Epidermal melanocyte (primary cell): Measurements from ENCODE around the gene CATSPER1.
"Not testable (repeated sequence)": the region's sequence is repeated elsewhere in the genome, so short reads cannot be mapped to it uniquely, and the experiment has no call there.

Experiments used
- DNase-seq: peaks from one replicate; pipeline ENCODE4 v3.0.0; 2011; ENCODE audit warnings: low spot score; ENCODE audit not compliant: insufficient read length

The CATSPER1 gene

DNA sequence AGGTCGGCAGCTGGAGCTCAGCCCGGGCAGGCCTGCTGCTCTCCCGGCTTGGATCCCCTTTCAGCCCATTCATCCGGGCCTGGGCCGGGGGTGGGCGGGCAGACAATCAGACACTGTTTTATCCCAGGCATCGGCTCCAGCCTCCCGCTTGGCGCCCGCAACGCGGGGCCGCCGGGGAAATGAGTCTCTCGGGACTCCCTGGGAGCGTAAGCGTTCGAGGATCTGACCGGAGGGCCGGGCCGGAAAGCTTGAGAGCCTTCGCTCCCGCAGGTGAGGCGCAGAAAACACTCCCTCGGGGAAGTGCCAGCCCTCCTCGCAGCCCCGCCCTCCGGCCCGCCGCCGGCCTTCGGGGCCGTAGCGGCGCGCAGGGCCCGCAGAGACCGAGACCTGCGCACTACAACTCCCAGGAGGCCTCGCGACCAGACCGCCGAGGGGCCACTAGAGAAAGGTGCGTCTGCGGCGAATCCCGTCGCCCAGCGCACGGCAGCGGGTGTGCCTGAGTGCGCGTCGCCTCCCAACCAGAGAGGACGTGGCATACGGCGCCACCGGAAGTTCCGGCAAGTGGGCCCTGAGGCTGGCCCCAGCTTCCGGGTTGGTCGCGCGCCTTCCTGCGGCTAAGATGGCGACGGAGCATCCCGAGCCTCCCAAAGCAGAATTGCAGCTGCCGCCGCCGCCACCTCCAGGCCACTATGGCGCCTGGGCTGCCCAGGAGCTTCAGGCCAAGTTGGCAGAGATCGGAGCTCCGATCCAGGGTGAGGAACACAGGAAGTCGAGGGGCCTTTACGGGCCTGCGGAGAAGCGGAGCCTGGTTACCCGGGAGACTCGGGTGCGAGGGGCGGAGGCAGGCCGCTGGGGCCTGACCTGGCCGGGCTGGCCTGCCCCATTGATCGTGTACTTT, 25.7 kb upstream of the CATSPER1 start, which contains the start of gene SF3B2:
Gene SF3B2, plus strand, starts transcription at position 599 of the 898 bp plus-strand sequence. Its CDS starts 21 bp downstream, at position 620.
- DNase-seq, result peak; percentile 90

DNA sequence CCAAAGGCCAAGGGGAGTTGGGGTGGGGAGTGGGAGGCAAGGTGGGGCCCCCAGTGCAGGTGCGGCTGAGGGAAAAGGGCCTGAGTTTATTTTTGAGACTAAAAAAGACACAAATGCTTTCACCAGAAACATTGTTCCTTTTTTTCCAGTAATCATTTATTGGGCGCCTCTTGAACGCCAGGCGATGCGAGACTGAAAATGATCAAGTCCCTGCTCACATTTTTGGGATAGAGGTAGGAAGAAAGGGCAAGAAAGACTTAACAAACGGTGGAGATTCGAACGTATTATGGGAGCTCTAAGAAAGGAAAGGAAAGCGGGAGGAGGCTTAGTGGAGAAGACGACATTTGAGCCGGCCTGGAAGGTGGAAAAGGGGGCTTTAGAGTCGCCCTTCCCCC, 25.1 kb upstream of the CATSPER1 start:
- DNase-seq, result no peak

- no peak for DNase-seq
Measured at GRCh38 chr11:66050581-66051231, 24.4 kb upstream of the CATSPER1 start.

DNA sequence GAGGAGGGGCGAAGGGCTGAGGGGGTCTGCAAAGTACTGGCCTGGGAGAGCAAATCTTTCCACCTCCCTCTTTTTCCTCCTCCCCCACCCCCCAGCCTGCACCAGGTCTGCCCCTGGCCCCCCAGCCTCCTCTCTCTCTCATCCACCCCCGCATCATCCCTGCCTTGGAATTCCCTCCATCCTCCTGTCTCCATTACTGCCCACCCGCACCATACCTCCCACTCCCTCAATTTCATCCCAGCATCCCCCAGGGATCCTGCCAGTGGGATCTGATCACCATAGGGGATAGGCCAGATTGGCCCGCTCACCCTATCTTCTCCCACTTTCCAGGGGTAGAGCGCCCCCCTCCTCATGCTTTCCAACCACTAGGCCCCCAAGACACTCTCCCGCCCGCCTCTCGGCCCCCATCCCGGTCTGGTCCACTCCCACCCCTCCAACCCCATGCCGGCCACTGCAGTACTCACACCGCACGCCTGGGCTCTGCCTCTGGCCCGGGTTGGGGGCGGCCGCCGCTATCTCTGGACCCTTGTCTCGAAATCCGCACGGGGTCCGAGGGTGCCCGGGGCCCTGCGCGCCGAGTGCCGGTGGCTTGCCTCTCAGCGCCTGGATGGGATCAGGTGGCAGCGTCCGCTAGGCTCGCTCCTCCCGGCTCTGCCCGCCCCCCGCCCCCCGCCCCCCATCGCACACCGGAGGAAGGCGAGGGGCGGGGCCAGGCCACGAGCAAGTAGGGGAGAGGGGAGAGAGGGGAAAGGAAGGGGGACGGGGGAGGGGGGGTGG, 22.5 kb upstream of the CATSPER1 start, which contains the start of gene GAL3ST3:
Gene GAL3ST3, minus strand, starts transcription at position 615 of the 777 bp plus-strand sequence. CDS start 3,746 bp downstream, outside the sequence.
- no peak for DNase-seq

GRCh38 chr11:66047541-66048365, 21.5 kb upstream of the CATSPER1 start:
- DNase-seq, result no peak

DNA sequence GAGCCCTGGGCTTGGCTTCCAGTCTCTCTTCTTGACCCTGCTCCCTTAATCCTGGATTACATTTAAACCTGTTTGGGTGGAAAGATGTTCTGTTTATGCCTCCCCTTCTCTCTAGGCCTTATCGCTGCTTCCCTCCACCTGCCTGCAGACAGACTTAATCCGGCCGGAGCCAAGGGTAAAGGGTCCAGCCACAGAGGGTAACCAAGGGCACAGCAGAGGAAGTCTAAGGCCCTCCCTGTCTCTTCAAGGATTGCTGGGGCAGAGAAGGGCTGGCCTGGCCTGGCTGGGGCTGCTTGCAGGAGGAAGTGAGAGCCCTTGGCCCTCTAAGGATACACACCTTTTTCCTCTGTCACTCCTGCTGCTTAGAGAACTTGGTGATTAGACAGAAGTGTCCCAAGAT, 20.6 kb upstream of the CATSPER1 start:
- no peak for DNase-seq

- peak; percentile 97 for DNase-seq
Measured at GRCh38 chr11:66045177-66045639, 18.9 kb upstream of the CATSPER1 start.

DNA sequence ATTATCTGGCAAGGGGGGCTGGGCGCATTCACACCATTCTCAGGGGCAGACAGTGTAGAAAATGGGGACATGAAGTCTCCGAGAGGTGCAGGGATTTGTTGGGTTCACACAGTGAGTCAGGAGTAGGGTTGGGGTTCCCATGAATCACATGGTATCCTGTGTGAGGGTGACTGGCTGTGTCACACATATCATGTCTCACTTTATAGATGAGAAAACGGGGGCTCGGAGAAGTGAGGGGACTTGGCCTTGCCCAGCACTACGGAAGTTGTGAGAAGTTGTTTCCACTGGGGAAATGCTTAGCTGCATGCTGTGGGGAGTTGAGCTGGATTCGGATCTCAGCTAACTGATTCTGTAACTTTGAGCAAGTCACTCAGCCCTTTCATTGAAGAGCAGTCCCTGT, 18.5 kb upstream of the CATSPER1 start:
- DNase-seq, result no peak

- no peak for DNase-seq
Measured at GRCh38 chr11:66042996-66043906, 17.0 kb upstream of the CATSPER1 start.

GRCh38 chr11:66042227-66042995, 16.1 kb upstream of the CATSPER1 start:
- no peak for DNase-seq

GRCh38 chr11:66039765-66040164, 13.5 kb upstream of the CATSPER1 start:
- DNase-seq, result no peak

DNA sequence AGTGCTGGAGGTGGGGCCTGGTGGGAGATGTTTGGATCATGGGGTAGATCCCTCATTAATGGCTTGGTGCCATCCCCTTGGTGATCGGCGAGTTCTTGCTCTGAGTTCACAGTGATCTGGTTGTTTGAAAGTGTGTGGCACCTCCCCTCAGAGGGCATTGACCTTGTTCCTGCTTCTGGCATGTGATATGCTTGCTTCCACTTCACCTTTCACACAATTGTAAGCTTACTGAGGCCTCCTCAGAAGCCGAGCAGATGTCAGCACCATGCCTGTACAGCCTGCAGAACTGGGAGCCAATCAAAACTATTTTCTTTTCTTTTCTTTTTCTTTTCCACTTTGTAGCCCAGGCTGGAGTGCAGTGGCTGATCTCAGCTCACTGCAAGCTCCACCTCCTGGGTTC, 11.0 kb upstream of the CATSPER1 start:
- DNase-seq, result no peak

- peak; percentile 1 for DNase-seq
Measured at GRCh38 chr11:66036334-66036710, 10.0 kb upstream of the CATSPER1 start.

DNA sequence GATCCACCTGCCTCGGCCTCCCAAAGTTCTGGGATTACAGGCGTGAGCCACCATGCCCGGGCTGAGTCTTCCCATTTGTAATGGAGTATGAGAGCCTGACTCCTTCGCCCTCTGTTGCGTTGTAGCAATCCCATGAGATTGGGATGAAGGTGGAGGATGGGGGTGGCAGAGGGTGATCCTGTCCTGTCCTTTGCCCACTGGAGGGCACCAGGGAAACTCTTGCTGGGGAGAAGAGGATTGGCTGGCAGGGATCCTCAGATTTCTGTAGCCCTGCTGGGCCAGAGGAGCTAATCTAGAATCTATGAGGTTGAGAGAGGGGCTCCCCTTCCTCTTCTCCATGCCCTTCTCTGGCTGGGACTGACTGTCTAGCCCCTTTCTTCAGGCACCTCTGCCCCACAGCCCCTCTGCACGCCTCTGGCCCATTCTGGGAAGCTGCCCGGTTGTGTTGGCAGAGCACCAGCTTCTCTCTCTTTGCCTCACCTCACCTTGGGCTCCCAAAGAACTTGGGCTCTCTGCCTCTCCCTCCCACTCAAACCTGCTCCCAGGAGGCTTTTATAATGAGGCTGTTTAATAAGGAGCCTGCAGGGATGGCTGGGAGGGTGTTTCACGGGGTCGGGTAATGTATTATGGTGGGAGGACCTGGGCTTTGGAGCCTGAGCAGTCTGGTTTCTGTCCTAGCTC, 9.5 kb upstream of the CATSPER1 start:
- DNase-seq, result peak; percentile 5

- no peak for DNase-seq
Measured at GRCh38 chr11:66032957-66033735, 6.9 kb upstream of the CATSPER1 start.

DNA sequence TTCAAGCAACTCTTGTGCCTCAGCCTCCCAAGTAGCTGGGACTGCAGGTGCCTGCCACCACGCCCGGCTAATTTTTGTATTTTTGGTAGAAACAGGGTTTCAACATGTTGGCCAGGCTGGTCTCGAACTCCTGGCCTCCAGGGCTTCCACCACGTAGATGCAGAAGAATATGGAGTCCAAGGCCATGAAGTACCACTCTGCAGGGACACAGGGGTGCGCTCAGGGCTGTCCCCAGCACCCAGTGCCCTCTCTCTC, 3.2 kb downstream of the CATSPER1 start:
- not testable (repeated sequence) for DNase-seq

DNA sequence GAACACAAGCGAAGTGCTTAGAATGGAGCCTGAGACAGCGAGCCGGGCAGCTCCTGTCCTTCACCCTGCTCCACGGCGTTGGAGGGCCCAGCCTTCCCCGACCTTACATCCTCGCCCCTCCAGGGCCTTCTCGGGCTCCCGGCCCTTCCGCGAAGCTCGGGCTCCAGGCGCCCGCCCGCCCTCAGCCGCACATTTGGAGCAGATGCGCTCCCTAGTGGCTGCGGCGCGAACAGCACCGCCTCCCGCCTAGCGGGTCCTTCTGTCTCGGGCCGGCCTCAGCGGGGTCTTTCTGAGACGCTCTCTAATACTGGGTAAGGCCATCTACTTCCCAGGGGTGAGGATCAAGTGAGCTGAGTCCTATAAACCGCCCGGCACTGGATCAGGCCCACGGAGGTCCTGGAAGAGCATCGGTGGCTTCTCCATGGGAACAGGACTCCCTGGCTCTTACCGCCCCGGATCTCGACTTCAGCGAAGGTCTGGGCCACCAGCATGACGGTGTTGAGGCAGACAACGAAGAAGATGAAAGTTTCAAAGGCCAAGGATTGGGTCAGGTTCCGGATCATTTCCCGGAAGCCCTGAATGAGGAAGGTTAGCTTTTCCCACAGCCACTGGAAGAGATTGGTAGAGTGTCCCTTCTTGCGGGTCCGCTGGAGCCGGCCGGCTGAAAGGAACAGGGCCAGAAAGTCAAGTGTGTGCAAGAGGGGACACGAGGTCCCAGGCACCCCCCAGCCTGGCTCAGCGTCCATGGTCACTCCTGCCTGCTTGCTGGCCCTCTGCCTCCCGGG, 3.7 kb downstream of the CATSPER1 start:
- peak; percentile 81 for DNase-seq
